Measurements from ENCODE around the gene VTCN1.

GRCh38 chr1:117105722-117106121 lies 105.0 kb downstream of the VTCN1 start:
- no peak for TF ChIP-seq CTCF (IDR thresholded peaks at IDR 0.05)
- TF ChIP-seq POLR2A (IDR thresholded peaks at IDR 0.05) = no peak
